ENCODE measurements around the gene TIPIN. TPM values are rescaled to one million over a fixed set of nuclear protein-coding genes. Genes with fewer than 3 reads are reported as not detected.
A peak's percentile ranks its signal among the peaks of the same experiment; 100 is the strongest.

Gene TIPIN
- 1 to 10 TPM; 2.9 to 5.3 (median 3.8) TPM for total RNA-seq

- peak within 1 kb of the TSS; percentile 81 to 88 (median 84) for H3K27ac ChIP-seq (replicated peaks in 1 of 4)
- TF ChIP-seq POLR2A (IDR thresholded peaks at IDR 0.05; ENCODE audit: low read depth) (no peak), EP300 (IDR thresholded peaks at IDR 0.05) (no peak), POLR2AphosphoS5 (IDR thresholded peaks at IDR 0.05) (peak; percentile 79 to 84), CTCF (IDR thresholded peaks at IDR 0.05) (no peak)
These were observed at the start of gene TIPIN for GRCh38 chr15:66356359-66357236. Gene TIPIN, minus strand, starts transcription at chr15:66356685. Its CDS starts 3,738 bp downstream, at chr15:66352947.

GRCh38 chr15:66405615-66406014 is 49.1 kb upstream of the TIPIN start:
- intact Hi-C loops (cut with DNase I): no loop called here
- no peaks in the 10 kb centered on the region for H3K27me3 ChIP-seq
- no peaks in the 10 kb centered on the region for H3K9me3 ChIP-seq
- WGBS: 69% methylated on average over 3 of the region's 3 CpGs
- TF ChIP-seq EP300 (IDR thresholded peaks at IDR 0.05) (no peak), POLR2AphosphoS5 (IDR thresholded peaks at IDR 0.05) (no peak), POLR2A (IDR thresholded peaks at IDR 0.05; ENCODE audit: low read depth) (no peak)
- H3K36me3 ChIP-seq: no peaks in the 10 kb centered on the region
- H3K4me3 ChIP-seq: no peak overlapping the region
- no peak overlapping the region for H3K27ac ChIP-seq (replicated peaks in 1 of 4)
- H3K4me1 ChIP-seq: peaks cover 25 to 43% (median 38%) of the 10 kb centered on the region in 4 donors
- no peak for DNase-seq (ENCODE audit: extremely low spot score)

More at GRCh38 chr15:66356359-66357236, at the start of gene TIPIN:
- Histone ChIP-seq H3K4me3 (peak within 1 kb of the TSS; percentile 70 to 84 (median 70)), H3K9me3 (no peaks in the 10 kb centered on the region), H3K4me1 (peaks cover 4 to 15% (median 9%) of the 10 kb centered on the region in 4 donors), H3K27me3 (no peaks in the 10 kb centered on the region), H3K36me3 (peaks cover 4 to 13% (median 9%) of the 10 kb centered on the region in 4 donors)
- peak; percentile 97 for DNase-seq (ENCODE audit: extremely low spot score)
- 9% methylated on average over 45 of the region's 51 CpGs for WGBS
- intact Hi-C loops (cut with DNase I): loop anchor here (2.0 to 10.0 kb wide), 2 partner anchors 28 to 138 kb away; partner anchors contain the start of gene SNAPC5

GRCh38 chr15:66405007-66405406 is 48.5 kb upstream of the TIPIN start:
- H3K4me1 ChIP-seq: peaks cover 25 to 43% (median 36%) of the 10 kb centered on the region in 4 donors
- TF ChIP-seq EP300 (IDR thresholded peaks at IDR 0.05) (no peak), POLR2A (IDR thresholded peaks at IDR 0.05; ENCODE audit: low read depth) (no peak), CTCF (IDR thresholded peaks at IDR 0.05) (no peak), POLR2AphosphoS5 (IDR thresholded peaks at IDR 0.05) (no peak)
- intact Hi-C loops (cut with DNase I): no loop called here
- H3K4me3 ChIP-seq: no peak overlapping the region
- no peaks in the 10 kb centered on the region for H3K36me3 ChIP-seq
- no peaks in the 10 kb centered on the region for H3K27me3 ChIP-seq
- no peak overlapping the region for H3K27ac ChIP-seq (replicated peaks in 1 of 4)
- 83% methylated on average over 2 of the region's 2 CpGs for WGBS
- H3K9me3 ChIP-seq: no peaks in the 10 kb centered on the region
- no peak for DNase-seq (ENCODE audit: extremely low spot score)

- 65% methylated on average over 7 of the region's 7 CpGs for WGBS
- intact Hi-C loops (cut with DNase I): no loop called here
- no peak overlapping the region for H3K27ac ChIP-seq (replicated peaks in 1 of 4)
These were observed 48.0 kb upstream of the TIPIN start for GRCh38 chr15:66404532-66404931.

More at GRCh38 chr15:66404532-66404931, 48.0 kb upstream of the TIPIN start:
- Histone ChIP-seq H3K4me1 (peaks cover 25 to 43% (median 34%) of the 10 kb centered on the region in 4 donors), H3K4me3 (no peak overlapping the region), H3K9me3 (no peaks in the 10 kb centered on the region), H3K36me3 (peaks cover 0 to 3% (median under 1%) of the 10 kb centered on the region in 4 donors), H3K27me3 (no peaks in the 10 kb centered on the region)
- peak in 1 of 3 experiments; percentile 10 for TF ChIP-seq CTCF (IDR thresholded peaks at IDR 0.05)
- no peak for TF ChIP-seq EP300 (IDR thresholded peaks at IDR 0.05)
- no peak for DNase-seq (ENCODE audit: extremely low spot score)

All from esophagus muscularis mucosa (tissue), 4 donors.